Aorta (tissue), 5 donors: Measurements from ENCODE around the gene NUP205. TPM values are rescaled to one million over a fixed set of nuclear protein-coding genes. Genes with fewer than 3 reads are reported as not detected.

Experiments used
- ATAC-seq: fragments of 200-7000 bp; cut with Tn5 transposase; one replicate; pipeline ENCODE4 v1.9.1; 2022; ENCODE audit warnings: moderate library complexity; ENCODE audit not compliant: low FRiP score
- DNase-seq, 2 donors: peaks; one replicate each; pipeline ENCODE4 v3.0.0-alpha.2; 2020
- H3K27ac ChIP-seq, 2 donors: one replicate each; pipeline ENCODE4 v1.5.1; 2013; ENCODE audit warnings: low read length in 2 of 2, mild to moderate bottlenecking in 2 of 2, moderate library complexity in 2 of 2, control low read depth in 1 of 2, inconsistent platforms in 1 of 2, low read depth in 1 of 2
- H3K27me3 ChIP-seq, 2 donors: one replicate each; pipeline ENCODE4 v1.6.1; 2013; ENCODE audit warnings: control low read depth in 1 of 2, low read length in 1 of 2, mild to moderate bottlenecking in 1 of 2, moderate library complexity in 1 of 2; ENCODE audit not compliant: insufficient read depth in 2 of 2, control insufficient read depth in 1 of 2
- H3K36me3 ChIP-seq, 2 donors: one replicate each; pipeline ENCODE4 v1.6.1; 2013; ENCODE audit warnings: control low read depth in 1 of 2, low read length in 1 of 2, mild to moderate bottlenecking in 1 of 2; ENCODE audit not compliant: insufficient read depth in 2 of 2, control insufficient read depth in 1 of 2
- H3K4me1 ChIP-seq, 2 donors: one replicate each; pipeline ENCODE4 v1.6.1; 2013; ENCODE audit warnings: low read length in 2 of 2, control low read depth in 1 of 2, mild to moderate bottlenecking in 1 of 2, moderate library complexity in 1 of 2; ENCODE audit not compliant: insufficient read depth in 2 of 2, control insufficient read depth in 1 of 2
- H3K4me3 ChIP-seq, 2 donors: one replicate each; pipeline ENCODE4 v1.5.1; 2013; ENCODE audit warnings: low read length in 2 of 2, control low read depth in 1 of 2, mild to moderate bottlenecking in 1 of 2
- H3K9me3 ChIP-seq: one replicate; pipeline ENCODE4 v1.6.1; 2013; ENCODE audit warnings: mild to moderate bottlenecking, low read length; ENCODE audit not compliant: control insufficient read depth
- WGBS, 2 donors: extraction: QIAGEN DNeasy Blood & Tissue Kit; methylation state at CpG; one replicate each; pipeline ENCODE4 v1.1.7; 2013; 5-methylcytosine and 5-hydroxymethylcytosine counted together
- intact Hi-C, 2 donors: fragments of 100-400 bp; cut with DNase I; formaldehyde crosslinking; loops; one replicate each; pipeline versions ENCODE4 v1.14.2 to v1.15.0; 2022
- polyA plus RNA-seq, 2 donors: library from polyadenylated mRNA; stranded (reverse); fragments of 200-250 nt; gene quantifications; one replicate each; pipeline ENCODE4 v1.2.3, GENCODE V29; 2013
- total RNA-seq, 2 donors: library from RNA; stranded (reverse); fragmentation: NEBNext Ultra II Directional; extraction: Animal tissue kit (Norgen Biotek cat#: 25700); gene quantifications; one replicate each; pipeline ENCODE4 v1.2.1, GENCODE V29; 2021
- donor health status: healthy with polysubstance abuse.
- donor health status: Bipolar disorder and iron deficiency.
- donor health status: DM: no; HTN: no; CAD: no.
- donor health status: DM: no; HTN: no; CAD: no.
- donor health status: DM: yes; HTN: yes; CAD: no.

The NUP205 gene
- total and polyA plus RNA-seq, 4 donors: 4.9 to 40.9 (median 30.1) TPM

- WGBS, 2 donors: 38 to 57% methylated on average over 8 of the region's 8 CpGs
- Histone ChIP-seq H3K4me3 (no peak overlapping the region), H3K36me3 (peaks cover 0 to 2% of the 10 kb centered on the region in 2 donors), H3K27ac (no peak overlapping the region), H3K27me3 (no peaks in the 10 kb centered on the region), H3K4me1 (no peaks in the 10 kb centered on the region), H3K9me3 (no peaks in the 10 kb centered on the region)
- DNase-seq: no peak
- no peak for ATAC-seq
- intact Hi-C loops: no loop called here
Observed at GRCh38 chr7:135697276-135698049, 139.7 kb downstream of the NUP205 start.

Other genes starting within 250 kb of the NUP205 start
- gene CNOT4, start 47.8 kb upstream of the NUP205 start, total RNA-seq: 10 to 100 TPM; 29.0 to 35.9 TPM
- 1 to 10 TPM; 6.8 to 8.8 TPM for gene CNOT4, start 47.8 kb upstream of the NUP205 start, polyA plus RNA-seq
- 10 to 100 TPM; 29.8 to 42.6 TPM for gene STMP1, start 104.6 kb downstream of the NUP205 start, total RNA-seq
- 10 to 100 TPM; 31.5 to 43.3 TPM for gene STMP1, start 104.6 kb downstream of the NUP205 start, polyA plus RNA-seq
- 1 to 10 TPM; 1.7 to 2.2 TPM for gene SLC13A4, start 170.3 kb downstream of the NUP205 start, total RNA-seq
- 1 to 10 TPM in 1 of 2 donors, not detected in 1; 2.0 TPM for gene SLC13A4, start 170.3 kb downstream of the NUP205 start, polyA plus RNA-seq
- gene FAM180A, start 190.9 kb downstream of the NUP205 start, total RNA-seq: 10 to 100 TPM; 61.8 to 67.1 TPM
- 10 to 100 TPM in 1 of 2 donors, 1 to 10 TPM in 1; 4.5 to 10.0 TPM for gene FAM180A, start 190.9 kb downstream of the NUP205 start, polyA plus RNA-seq